Immature natural killer cell (primary cell): Measurements from ENCODE around the gene PPP1R9A. TPM values are rescaled to one million over a fixed set of nuclear protein-coding genes. Genes with fewer than 3 reads are reported as not detected.

ENCODE experiments used
- DNase-seq, 3 donors: peaks; one replicate each; pipeline ENCODE4 v3.0.0; 2022; ENCODE audit warnings: mixed read lengths in 1 of 3
- H3K27ac Mint-ChIP-seq, 6 donors: one replicate each; pipeline ENCODE4 v1.8.0; 2020; ENCODE audit warnings: mixed read lengths in 6 of 6, mild to moderate bottlenecking in 5 of 6, inconsistent platforms in 4 of 6, moderate library complexity in 3 of 6
- H3K27me3 Mint-ChIP-seq, 3 donors: one replicate each; pipeline ENCODE4 v1.8.0; 2020 to 2021; ENCODE audit warnings: low read depth in 3 of 3, mild to moderate bottlenecking in 3 of 3, mixed read lengths in 3 of 3, moderate library complexity in 3 of 3, inconsistent platforms in 1 of 3
- H3K36me3 Mint-ChIP-seq, 3 donors: one replicate each; pipeline ENCODE4 v1.8.0; 2020; ENCODE audit warnings: mixed read lengths in 3 of 3, inconsistent platforms in 2 of 3, mild to moderate bottlenecking in 2 of 3
- H3K4me1 Mint-ChIP-seq, 2 donors: one replicate each; pipeline ENCODE4 v1.8.0; 2020; ENCODE audit warnings: inconsistent platforms in 2 of 2, mild to moderate bottlenecking in 2 of 2, mixed read lengths in 2 of 2, moderate library complexity in 1 of 2
- H3K4me3 Mint-ChIP-seq, 5 donors: one replicate each; pipeline ENCODE4 v1.8.0; 2020; ENCODE audit warnings: mild to moderate bottlenecking in 5 of 5, mixed read lengths in 5 of 5, inconsistent platforms in 3 of 5, moderate library complexity in 3 of 5
- H3K9me3 Mint-ChIP-seq, 6 donors: one replicate each; pipeline ENCODE4 v1.8.0; 2020; ENCODE audit warnings: mild to moderate bottlenecking in 6 of 6, mixed read lengths in 6 of 6, inconsistent platforms in 4 of 6, moderate library complexity in 3 of 6
- polyA plus RNA-seq, 3 donors: library from polyadenylated mRNA; unstranded; fragments of 300-500 nt; fragmentation: Illumina TruSeq; gene quantifications; one replicate each; pipeline ENCODE4 v1.2.3, GENCODE V29; 2021

The PPP1R9A gene
- polyA plus RNA-seq, 3 donors from 2014 or later: 0.92 to 12.2 (median 5.5) TPM

DNA sequence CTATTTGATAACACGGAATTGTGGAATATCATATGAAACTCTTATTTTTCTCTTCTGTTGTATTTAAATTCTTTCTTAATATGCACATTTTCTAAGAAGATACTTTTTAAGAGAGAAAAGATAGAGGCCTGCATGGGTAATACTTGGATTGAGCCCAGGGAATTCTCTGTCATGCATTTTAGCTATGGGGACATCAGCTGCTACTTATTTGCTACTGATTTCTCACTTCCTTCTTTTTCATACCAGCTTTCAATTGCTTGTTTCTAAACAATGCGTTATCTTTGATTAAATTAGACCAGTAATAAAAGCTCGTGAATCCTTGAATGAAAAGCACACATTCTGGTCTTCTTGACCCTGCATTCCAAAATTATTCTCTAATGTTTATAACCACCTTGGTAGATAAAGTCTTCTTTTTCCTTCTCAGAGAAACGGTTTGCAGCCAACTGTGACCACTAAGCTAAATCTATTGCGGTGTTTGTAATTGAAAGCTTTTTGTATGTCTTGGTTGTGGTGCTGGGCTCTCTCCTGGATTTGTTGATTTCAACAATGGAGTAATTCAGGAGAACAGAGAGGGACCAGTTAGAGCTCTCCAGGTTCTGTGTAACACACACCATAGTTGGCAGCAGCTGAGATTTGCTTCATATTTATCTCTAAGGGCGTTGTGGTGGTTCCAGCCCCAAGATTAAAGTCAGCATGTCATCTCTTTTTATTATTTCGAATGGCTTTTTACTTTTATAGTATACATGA is 139.3 kb downstream of the PPP1R9A start:
- no peak for DNase-seq

DNA sequence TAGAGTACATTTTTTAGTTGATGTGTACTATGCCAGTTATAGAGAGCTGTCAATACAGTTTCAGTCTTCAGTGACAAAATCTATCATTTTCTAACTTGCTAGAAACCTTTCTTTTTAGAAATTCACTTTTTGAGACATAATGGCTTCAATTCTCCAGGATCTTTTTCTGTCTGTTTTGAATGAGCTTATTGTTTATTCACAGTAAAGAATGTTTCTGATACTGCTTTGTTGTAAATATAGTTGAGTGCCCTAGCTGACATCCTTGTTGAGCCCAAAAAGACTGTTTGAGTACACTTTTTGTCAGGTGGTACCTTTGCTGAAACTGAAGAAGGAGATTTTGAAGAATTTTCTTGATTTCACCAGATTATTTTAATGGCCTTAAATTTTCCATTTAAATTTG is 139.9 kb downstream of the PPP1R9A start:
- DNase-seq: no peak
- H3K4me3 Mint-ChIP-seq: no peak overlapping the region
- H3K36me3 Mint-ChIP-seq: peaks cover 0 to 3% (median 0%) of the 10 kb centered on the region in 3 donors
- H3K4me1 Mint-ChIP-seq: peaks cover 12 to 23% of the 10 kb centered on the region in 2 donors
- H3K27me3 Mint-ChIP-seq: no peaks in the 10 kb centered on the region
- H3K9me3 Mint-ChIP-seq: peaks cover 0 to 1% (median 0%) of the 10 kb centered on the region in 6 donors
- peak overlapping the region in 1 of 6 donors; percentile 29 for H3K27ac Mint-ChIP-seq

More for the DNA sequence above, 139.3 kb downstream of the PPP1R9A start:
- H3K27ac Mint-ChIP-seq: no peak overlapping the region
- peaks cover 12 to 23% of the 10 kb centered on the region in 2 donors for H3K4me1 Mint-ChIP-seq
- peaks cover 0 to 1% (median 0%) of the 10 kb centered on the region in 6 donors for H3K9me3 Mint-ChIP-seq
- no peak overlapping the region for H3K4me3 Mint-ChIP-seq
- no peaks in the 10 kb centered on the region for H3K36me3 Mint-ChIP-seq
- no peaks in the 10 kb centered on the region for H3K27me3 Mint-ChIP-seq

DNA sequence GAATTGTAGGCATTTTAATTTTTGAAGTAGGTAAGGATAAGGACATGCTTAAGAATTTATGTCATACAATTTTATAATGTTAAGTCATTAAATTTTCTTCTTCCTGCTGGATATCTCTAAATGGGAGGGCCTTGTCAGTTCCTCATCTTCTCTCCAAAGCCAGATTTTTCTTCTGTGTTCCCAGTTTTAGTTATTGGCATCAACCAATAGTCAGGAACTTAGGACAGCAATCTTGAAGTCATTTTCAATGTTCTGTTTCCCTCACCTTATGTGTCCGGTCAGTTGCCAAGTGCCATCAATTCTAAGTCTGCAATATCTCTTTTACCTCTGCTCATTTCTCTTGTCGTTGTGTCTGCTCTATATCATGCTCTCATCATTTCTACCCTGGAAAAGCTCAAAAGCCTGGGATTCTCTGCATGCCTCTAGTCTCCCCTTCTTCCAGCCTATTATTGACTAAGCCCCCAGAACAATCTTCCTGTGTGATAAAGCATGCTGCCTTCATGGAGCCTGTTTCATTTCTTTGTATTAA is 145.2 kb downstream of the PPP1R9A start:
- H3K27ac Mint-ChIP-seq: no peak overlapping the region
- no peaks in the 10 kb centered on the region for H3K27me3 Mint-ChIP-seq
- H3K4me3 Mint-ChIP-seq: no peak overlapping the region
- no peak for DNase-seq
- peaks cover 0 to 7% (median 3%) of the 10 kb centered on the region in 3 donors for H3K36me3 Mint-ChIP-seq
- H3K9me3 Mint-ChIP-seq: peaks cover 0 to 1% (median 0%) of the 10 kb centered on the region in 6 donors
- peaks cover 18 to 34% of the 10 kb centered on the region in 2 donors for H3K4me1 Mint-ChIP-seq

DNA sequence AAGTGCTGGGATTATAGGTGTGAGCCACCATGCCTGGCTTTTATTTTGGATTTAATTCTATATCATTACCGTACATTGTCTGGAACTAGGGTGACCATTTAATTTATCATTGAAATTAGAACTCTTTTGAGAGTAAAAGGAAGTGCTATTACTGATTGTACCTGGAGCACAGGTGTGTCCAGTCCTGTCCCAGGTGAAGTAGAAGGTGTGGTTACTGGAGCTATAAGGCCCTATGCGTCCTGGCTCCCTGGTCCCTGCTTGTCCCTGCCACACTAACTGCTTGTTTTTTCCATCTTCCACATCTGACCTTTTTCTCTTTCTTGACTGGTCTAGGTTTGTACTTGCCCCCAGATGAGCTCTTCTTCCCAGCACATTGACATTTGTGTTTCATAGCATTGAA is 147.0 kb downstream of the PPP1R9A start:
- no peak for DNase-seq
- no peak overlapping the region for H3K4me3 Mint-ChIP-seq
- H3K27me3 Mint-ChIP-seq: no peaks in the 10 kb centered on the region
- H3K27ac Mint-ChIP-seq: no peak overlapping the region
- peaks cover 0 to 3% (median 0%) of the 10 kb centered on the region in 6 donors for H3K9me3 Mint-ChIP-seq
- peaks cover 24 to 48% of the 10 kb centered on the region in 2 donors for H3K4me1 Mint-ChIP-seq
- peaks cover 0 to 7% (median 3%) of the 10 kb centered on the region in 3 donors for H3K36me3 Mint-ChIP-seq

DNA sequence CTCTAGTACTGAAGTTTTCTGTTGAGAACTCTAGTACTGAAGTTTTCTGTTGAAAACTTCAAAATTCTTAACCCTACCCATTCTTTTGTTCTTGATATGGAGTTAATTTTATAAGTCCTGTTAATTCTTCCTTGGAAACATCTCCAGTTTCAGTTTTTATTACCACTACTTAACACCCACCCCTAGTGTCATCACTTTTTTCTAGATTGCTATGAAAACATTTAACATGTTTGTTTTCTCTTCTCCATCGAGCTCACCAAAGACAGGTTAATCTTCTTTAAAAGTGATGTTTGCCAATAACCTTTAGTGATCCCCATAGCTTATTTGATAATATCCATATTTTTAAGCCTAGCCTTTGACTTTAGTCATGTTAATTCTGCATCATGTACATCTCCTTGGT is 147.9 kb downstream of the PPP1R9A start:
- Mint-ChIP-seq H3K27me3 (no peaks in the 10 kb centered on the region), H3K36me3 (peaks cover 0 to 7% (median 3%) of the 10 kb centered on the region in 3 donors), H3K4me3 (peak overlapping the region in 2 of 5 donors; percentile 16 to 25), H3K4me1 (peaks cover 32 to 57% of the 10 kb centered on the region in 2 donors), H3K9me3 (peaks cover 0 to 3% (median 0%) of the 10 kb centered on the region in 6 donors), H3K27ac (peak overlapping the region in 3 of 6 donors; percentile 1 to 29 (median 8))
- DNase-seq: peak in 1 of 3 donors; percentile 9

DNA sequence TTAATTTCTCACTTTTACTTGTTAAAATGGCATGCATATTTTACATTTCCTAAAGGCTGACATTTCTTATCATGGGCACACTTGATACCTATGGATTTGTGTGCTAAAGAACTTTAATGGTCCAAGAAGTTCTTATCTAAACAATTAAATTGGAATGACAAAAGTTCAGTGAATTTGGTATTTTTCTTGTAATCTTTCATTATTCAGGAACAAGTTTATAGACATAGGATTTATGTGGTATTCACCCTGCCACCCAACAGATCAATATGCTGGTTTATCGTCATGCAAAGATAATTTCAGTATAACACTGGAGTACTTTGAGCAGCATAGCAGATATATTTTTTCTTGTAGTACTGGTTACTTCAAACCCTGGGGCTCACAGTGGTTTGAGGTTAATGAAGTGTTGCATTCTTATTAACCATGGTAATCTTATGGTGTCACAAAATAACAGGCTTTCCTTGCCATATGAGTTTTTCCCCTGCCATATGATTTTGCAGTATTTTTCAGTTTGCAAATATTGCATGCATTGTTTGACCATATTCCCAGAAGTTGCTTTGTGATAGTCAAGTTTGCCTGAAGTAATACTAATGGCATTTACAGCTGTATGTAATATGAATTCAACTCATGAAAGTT is 148.8 kb downstream of the PPP1R9A start:
- Mint-ChIP-seq H3K4me3 (peak overlapping the region in 3 of 5 donors; percentile 2 to 18 (median 12)), H3K4me1 (peaks cover 32 to 59% of the 10 kb centered on the region in 2 donors), H3K27ac (peak overlapping the region in 2 of 6 donors; percentile 3 to 39), H3K27me3 (no peaks in the 10 kb centered on the region), H3K9me3 (peaks cover 0 to 2% (median 0%) of the 10 kb centered on the region in 6 donors), H3K36me3 (peaks cover 0 to 7% (median 3%) of the 10 kb centered on the region in 3 donors)
- DNase-seq: peak; percentile 48 to 53 (median 50)

DNA sequence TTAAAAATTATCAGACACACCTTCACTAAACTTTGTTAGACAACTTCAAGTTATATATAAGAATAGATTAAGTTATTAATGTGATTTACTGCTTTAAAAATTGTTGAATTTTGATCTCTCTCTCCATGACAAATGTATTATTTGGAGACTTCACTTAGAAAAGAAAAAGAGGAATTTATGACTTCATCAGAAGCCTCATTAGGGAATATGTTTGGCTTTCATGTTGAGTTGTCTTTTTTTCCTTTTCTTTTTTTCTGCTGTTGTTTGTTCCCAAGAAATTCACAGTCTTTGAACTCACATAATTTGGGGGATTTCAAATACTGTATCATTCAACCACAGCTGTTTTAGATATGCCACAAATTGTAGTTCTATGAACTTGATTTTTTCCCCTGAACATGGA is 149.5 kb downstream of the PPP1R9A start:
- Mint-ChIP-seq H3K27me3 (no peaks in the 10 kb centered on the region), H3K36me3 (peaks cover 0 to 7% (median 3%) of the 10 kb centered on the region in 3 donors), H3K4me1 (peaks cover 32 to 59% of the 10 kb centered on the region in 2 donors), H3K4me3 (no peak overlapping the region), H3K9me3 (peaks cover 0 to 2% (median 0%) of the 10 kb centered on the region in 6 donors), H3K27ac (no peak overlapping the region)
- DNase-seq: no peak

DNA sequence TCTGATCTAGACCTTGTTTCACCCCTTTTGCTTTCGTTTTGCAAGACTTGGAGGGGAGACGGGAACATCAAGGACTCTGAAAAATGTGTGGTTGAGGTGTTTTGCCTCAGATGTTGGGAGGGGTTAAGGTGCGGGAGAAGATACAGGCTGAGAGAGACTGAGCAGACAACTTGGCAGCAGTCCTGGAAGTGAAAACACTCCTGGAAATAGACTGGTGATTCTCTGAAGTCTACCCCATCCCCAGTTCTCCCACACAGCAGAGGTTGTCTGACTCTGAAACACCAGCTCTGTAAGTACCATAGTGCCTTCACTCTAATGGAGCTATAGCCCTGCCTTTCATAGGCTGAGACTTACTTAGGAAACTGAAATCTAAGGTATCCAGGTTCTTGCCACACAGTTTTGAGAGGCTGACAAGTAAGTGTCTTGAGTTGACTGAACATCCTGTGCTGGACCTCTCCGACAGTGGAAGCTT is 152.5 kb downstream of the PPP1R9A start:
- peak in 2 of 3 donors; percentile 26 to 31 for DNase-seq
- H3K27ac Mint-ChIP-seq: peak overlapping the region in 4 of 6 donors; percentile 20 to 75 (median 38)
- H3K27me3 Mint-ChIP-seq: no peaks in the 10 kb centered on the region
- peaks cover 0 to 7% (median 0%) of the 10 kb centered on the region in 3 donors for H3K36me3 Mint-ChIP-seq
- H3K4me1 Mint-ChIP-seq: peaks cover 32 to 52% of the 10 kb centered on the region in 2 donors
- H3K9me3 Mint-ChIP-seq: peaks cover 0 to 2% (median 0%) of the 10 kb centered on the region in 6 donors
- H3K4me3 Mint-ChIP-seq: peak overlapping the region in 4 of 5 donors; percentile 31 to 62 (median 50)

DNA sequence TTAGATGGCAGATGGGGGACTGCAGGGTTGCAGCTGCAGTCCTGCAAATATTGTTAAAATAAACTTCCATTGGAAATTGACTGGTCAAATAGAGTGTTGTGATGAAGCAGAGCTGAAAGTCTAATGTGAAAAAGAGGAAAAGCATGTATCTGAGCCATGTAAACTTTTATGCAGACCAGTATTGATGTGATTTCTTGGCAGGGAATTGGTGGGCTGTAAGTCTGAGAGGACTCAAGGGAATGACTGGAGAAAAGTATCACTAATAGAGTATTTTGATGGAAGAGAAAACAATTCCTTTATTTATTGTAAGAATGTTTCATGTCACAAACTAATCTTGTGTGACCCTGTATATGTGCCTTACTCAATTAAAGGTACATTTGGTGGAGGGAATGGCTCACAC is 155.5 kb downstream of the PPP1R9A start:
- Mint-ChIP-seq H3K9me3 (peaks cover 0 to 2% (median 0%) of the 10 kb centered on the region in 6 donors), H3K27me3 (no peaks in the 10 kb centered on the region), H3K4me3 (no peak overlapping the region), H3K36me3 (no peaks in the 10 kb centered on the region), H3K4me1 (peaks cover 14 to 22% of the 10 kb centered on the region in 2 donors), H3K27ac (no peak overlapping the region)
- no peak for DNase-seq

DNA sequence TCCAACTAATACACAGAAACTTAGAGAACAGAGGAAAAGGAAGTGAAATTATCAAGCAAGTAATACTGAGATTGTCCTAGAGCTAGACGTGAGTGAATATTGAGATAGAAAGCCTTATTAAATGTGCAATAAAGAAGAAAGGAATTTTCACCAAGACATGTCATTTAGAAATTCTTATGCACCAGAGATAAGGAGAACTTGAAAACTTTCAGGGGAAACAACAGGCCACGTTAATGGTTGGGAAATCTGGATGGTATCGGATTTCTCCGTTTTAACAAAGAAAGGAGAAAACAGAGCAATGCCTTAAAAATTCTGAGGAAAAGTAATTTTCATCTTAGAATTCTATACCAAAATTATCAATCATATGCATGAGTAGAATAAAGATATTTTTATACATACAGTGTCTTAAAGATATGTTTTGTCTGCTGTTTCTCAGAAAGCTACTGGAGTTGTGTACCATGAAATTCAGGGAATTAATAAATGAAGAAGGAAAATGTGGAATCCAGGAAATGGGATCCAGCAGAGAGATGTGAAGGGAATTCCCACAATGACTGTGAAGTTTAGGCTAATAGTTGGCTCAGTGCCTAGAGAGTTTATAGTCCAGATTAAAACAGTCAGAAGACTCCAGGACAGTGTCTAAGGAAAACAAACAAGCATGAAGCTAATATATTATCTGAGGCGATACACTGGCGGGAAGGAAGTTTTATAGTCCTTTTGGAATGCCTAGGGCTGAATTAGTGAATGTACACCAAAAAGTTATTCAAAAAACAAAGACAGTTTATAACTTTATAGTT is 159.5 kb downstream of the PPP1R9A start:
- no peak for DNase-seq
- Mint-ChIP-seq H3K36me3 (no peaks in the 10 kb centered on the region), H3K9me3 (no peaks in the 10 kb centered on the region), H3K4me1 (no peaks in the 10 kb centered on the region), H3K27me3 (no peaks in the 10 kb centered on the region), H3K4me3 (no peak overlapping the region), H3K27ac (no peak overlapping the region)

DNA sequence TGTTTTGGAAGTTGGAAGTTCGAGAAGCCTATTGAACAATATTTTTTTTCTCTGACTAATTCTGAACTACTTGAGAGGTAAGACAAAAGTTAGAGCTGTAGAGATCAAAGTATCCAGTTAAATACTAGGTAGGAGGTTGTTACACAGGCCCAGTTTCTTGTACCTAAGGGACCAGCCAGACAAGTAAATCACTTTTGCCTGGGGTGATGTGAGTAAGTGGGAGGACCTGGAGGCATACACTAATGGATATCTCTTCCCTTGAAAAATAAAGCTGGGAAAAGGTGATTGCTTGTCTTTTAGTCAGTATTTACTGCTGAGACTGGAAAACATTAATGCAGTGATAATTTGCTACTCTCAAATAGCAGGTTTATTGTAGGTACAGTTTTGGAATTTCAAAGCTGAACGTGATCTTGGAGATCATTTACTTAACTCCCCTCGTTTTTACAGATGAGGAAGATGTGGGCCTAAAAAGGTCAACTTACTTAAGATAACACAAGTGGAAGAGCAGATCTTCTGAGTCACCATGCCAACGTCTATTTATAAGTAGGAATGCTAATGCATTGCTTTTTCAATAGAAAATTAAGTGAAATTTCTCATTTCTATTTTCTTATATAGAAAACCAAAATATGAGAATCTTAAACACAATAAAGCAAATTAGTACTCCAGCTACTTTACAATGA is 181.3 kb downstream of the PPP1R9A start:
- Mint-ChIP-seq H3K4me1 (no peaks in the 10 kb centered on the region), H3K27ac (no peak overlapping the region), H3K36me3 (no peaks in the 10 kb centered on the region), H3K9me3 (no peaks in the 10 kb centered on the region), H3K27me3 (no peaks in the 10 kb centered on the region), H3K4me3 (no peak overlapping the region)
- no peak for DNase-seq

DNA sequence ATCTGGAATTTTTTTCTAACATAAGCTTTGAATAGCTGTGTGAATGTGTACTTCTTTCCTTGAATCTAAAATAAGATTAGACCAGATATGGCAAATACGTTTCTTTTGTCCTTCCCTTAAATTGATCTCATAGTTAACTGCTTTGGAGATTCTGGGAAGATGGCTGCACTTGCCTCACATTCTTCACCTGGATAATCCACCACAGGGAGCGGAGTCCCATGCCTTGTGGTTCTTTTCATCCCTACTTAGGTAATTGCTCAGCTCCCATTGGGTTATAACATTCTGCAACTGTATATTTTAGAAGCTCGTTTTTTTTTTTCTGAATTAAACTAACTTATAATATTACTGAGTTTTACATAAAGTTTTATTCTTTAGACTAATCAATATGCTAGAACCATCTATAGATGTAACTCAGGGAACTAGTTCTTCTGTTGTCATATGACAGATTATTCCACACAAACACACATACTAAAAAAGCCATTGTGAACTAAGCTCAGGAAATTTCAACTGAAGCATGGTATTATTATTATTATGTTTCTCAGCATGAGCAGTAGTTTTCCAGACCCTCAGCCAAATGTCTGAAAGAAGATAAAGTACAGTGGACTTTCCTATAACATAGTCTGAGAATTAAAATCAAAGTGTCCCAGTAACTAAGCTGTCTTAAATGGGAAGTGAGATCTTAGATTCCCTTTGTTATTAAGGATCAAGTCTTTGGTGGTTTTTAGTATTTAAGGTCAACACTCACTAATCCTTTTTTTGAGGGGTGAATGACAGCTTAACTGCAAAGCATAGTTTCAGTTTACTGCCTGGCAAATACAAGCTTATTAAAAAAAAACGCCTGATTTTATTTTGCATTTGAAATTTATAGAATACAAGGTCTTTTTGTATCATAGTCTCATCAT is 182.3 kb downstream of the PPP1R9A start:
- Mint-ChIP-seq H3K9me3 (no peaks in the 10 kb centered on the region), H3K27me3 (no peaks in the 10 kb centered on the region), H3K27ac (no peak overlapping the region), H3K4me1 (peaks cover 0 to 8% of the 10 kb centered on the region in 2 donors), H3K36me3 (no peaks in the 10 kb centered on the region), H3K4me3 (no peak overlapping the region)
- DNase-seq: no peak
